GM12891 (cell line): ENCODE measurements around the gene SYNM.

Experiments
- DNase-seq: peaks from one replicate; pipeline ENCODE4 v3.0.0; 2011; ENCODE audit warnings: low spot score; ENCODE audit not compliant: insufficient read length
- FAIRE-seq: peaks from 2 replicates; lab custom pipeline; 2011; peaks lifted over from hg19 to GRCh38; lab: Jason Lieb, UNC
- PAX5 ChIP-seq: IDR thresholded peaks from 2 replicates; pipeline ENCODE4 v1.6.1; 2011; ENCODE audit warnings: low read length, moderate library complexity, mild to moderate bottlenecking; ENCODE audit not compliant: insufficient read depth, severe bottlenecking
- POLR2A ChIP-seq: IDR thresholded peaks from 2 replicates; pipeline ENCODE4 v1.6.1; 2011; ENCODE audit warnings: low read depth, low read length, control low read depth
- POLR2AphosphoS5 ChIP-seq: IDR thresholded peaks from 2 replicates; pipeline ENCODE4 v1.6.1; 2011; ENCODE audit warnings: low read depth, low read length, control low read depth
- POU2F2 ChIP-seq: IDR thresholded peaks from 2 replicates; pipeline ENCODE4 v1.6.1; 2011; ENCODE audit warnings: low read depth, mild to moderate bottlenecking, control low read depth, low read length, moderate library complexity
- SPI1 ChIP-seq: IDR thresholded peaks from 2 replicates; pipeline ENCODE4 v1.6.1; 2011; ENCODE audit warnings: low read depth, low read length, control low read depth
- TAF1 ChIP-seq: IDR thresholded peaks from 2 replicates; pipeline ENCODE4 v1.6.1; 2011; ENCODE audit warnings: low read depth, low read length, control low read depth

The SYNM gene

DNA sequence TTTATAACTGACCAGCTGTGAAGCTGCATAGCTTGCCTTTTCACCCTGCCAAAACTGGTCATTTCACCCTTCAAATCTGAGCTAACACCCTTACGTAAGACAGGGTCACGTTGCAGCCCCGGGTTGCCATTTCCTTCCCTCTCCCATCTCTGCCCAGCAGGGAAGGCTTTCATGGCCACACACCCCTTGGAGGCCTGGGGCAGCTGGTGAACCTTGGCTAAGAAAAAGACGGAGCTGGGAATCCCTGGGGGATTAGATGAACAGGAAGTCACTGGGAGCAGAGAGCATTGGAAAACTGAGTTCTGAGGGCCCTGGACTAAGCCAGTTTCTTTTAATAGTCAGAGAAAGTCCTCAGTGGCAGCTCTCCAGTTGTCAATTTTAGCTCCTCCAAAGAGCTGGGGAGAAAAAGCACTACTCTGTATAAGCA, 76.7 kb downstream of the SYNM start:
- no peak for FAIRE-seq

DNA sequence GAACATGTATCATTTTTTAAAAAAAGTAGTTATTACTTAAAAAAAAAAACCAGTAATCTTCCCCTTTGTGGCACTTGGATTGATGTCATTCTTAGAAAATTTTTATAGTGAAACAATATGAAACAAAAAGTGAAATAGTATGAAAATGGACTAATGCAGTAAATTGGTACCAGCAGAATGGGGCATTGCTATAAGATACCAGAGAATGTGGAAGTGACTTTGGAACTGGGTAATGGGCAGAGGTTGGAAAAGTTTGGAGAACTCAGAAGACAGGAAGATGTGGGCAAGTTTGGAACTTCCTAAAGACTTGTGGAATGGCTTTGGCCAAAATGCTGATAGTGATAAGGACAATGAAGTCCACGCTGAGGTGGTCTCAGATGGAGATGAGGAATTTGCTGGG, 77.9 kb downstream of the SYNM start:
- no peak for DNase-seq
- TF ChIP-seq POLR2A (no peak), POLR2AphosphoS5 (no peak), POU2F2 (no peak), PAX5 (no peak), SPI1 (no peak), TAF1 (no peak)
- FAIRE-seq, result no peak

More for the DNA sequence above, 76.7 kb downstream of the SYNM start:
- TF ChIP-seq POLR2AphosphoS5 (no peak), SPI1 (no peak), TAF1 (no peak), POLR2A (no peak), PAX5 (no peak), POU2F2 (no peak)
- DNase-seq, result no peak
